Measurements from ENCODE around the gene INPP5E.

The INPP5E gene

DNA sequence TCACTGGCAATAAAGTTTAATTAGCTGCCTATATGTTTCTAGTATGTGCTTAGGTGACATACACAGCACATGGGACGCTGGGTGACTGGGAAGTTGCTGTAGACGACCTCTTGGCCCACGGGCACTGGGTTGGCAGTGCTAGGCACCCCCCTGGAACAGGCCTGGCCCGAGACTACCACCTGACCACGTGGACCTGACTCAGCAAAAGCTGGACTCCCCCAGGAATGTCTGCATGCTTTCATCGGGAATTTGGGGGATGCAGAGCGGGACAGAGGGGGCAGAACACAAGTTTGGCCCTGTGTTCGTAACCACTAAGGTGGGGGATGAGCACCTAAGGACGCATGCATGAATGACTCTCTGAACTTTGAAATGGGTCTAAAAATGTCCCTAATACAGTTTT lies 16.6 kb upstream of the INPP5E start:
- no peak for TF ChIP-seq EZH2phosphoT487 (IDR thresholded peaks at IDR 0.05; ENCODE audit: borderline replicate concordance, low read length)
- TF ChIP-seq, protein P1, sequence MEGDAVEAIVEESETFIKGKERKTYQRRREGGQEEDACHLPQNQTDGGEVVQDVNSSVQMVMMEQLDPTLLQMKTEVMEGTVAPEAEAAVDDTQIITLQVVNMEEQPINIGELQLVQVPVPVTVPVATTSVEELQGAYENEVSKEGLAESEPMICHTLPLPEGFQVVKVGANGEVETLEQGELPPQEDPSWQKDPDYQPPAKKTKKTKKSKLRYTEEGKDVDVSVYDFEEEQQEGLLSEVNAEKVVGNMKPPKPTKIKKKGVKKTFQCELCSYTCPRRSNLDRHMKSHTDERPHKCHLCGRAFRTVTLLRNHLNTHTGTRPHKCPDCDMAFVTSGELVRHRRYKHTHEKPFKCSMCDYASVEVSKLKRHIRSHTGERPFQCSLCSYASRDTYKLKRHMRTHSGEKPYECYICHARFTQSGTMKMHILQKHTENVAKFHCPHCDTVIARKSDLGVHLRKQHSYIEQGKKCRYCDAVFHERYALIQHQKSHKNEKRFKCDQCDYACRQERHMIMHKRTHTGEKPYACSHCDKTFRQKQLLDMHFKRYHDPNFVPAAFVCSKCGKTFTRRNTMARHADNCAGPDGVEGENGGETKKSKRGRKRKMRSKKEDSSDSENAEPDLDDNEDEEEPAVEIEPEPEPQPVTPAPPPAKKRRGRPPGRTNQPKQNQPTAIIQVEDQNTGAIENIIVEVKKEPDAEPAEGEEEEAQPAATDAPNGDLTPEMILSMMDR (IDR thresholded peaks at IDR 0.05; ENCODE audit: low read depth, low read length, poor library complexity, severe bottlenecking), result no peak
- Histone ChIP-seq H3K27ac (ENCODE audit: low read depth, low read length) (no peak overlapping the region), H3K9me2 (replicated peaks; ENCODE audit: control insufficient read depth, low read length) (no peaks in the 10 kb centered on the region), H4K20me1 (ENCODE audit: control insufficient read depth, insufficient read depth, low read depth, low read length) (no peaks in the 10 kb centered on the region; the same call in 1 of the 2 replicates), H3K4me2 (ENCODE audit: low read length) (no peak overlapping the region), H3K4me1 (ENCODE audit: control insufficient read depth, low read length) (no peaks in the 10 kb centered on the region), H3F3A (ENCODE audit: control insufficient read depth, insufficient read depth) (no peaks in the 10 kb centered on the region), H3K27me3 (ENCODE audit: control insufficient read depth, low read length) (no peaks in the 10 kb centered on the region), H3K79me2 (ENCODE audit: control insufficient read depth, low read length) (no peaks in the 10 kb centered on the region), H3K36me3 (ENCODE audit: control insufficient read depth, low read length) (peaks cover 74% of the 10 kb centered on the region), H3K9me3 (ENCODE audit: control insufficient read depth, insufficient read depth, low read length) (no peaks in the 10 kb centered on the region), H3K4me3 (ENCODE audit: low read length) (no peak overlapping the region)

DNA sequence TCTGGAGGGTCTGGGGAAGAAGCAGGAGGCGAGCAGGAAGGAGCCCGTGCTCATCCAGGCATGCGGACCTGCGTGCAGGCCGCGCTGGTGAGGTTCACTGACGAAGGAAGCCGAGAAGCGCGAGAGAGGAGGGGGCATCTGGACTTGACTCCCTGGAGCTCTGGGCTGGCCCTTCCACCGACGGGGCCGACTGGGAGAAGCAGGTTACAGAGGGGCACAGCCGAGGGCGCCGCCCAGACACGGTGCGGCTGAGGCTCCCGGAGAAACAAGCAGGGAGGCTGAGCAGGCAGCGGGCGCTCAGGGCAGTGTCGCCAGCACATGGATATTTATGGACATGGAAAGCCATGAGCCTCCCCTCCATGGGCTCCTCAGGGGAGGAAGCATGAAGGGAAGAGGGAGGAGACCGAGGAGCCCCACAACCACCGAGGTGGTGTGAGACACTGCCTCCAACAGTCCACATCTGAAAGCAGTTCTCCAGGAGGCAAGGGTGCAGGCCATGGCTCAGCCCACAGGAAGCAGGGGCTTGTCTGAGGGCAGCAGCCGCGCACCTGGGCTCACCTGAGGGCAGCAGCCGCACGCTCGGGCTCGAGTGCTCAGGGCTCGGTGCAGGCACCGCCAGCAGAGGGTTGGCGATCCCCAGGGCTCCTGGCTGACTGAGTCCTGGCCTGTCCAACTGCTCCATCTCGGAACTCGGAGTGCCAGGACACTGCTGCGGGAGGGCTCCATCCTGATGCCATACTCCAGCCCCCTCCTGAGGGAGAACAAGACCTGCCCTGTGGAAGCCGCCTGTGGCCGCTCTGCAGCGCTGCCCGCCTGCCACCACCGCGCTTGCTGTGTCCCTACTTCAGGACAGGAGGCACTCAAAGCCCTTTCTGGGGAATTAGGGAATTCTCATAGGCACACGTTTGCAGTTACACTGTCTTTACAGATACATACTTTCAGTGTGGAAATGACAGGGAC lies 15.7 kb upstream of the INPP5E start:
- Histone ChIP-seq H3K9me3 (ENCODE audit: control insufficient read depth, insufficient read depth, low read length) (no peaks in the 10 kb centered on the region), H3K27me3 (ENCODE audit: control insufficient read depth, low read length) (no peaks in the 10 kb centered on the region), H3K4me1 (ENCODE audit: control insufficient read depth, low read length) (no peaks in the 10 kb centered on the region), H3K79me2 (ENCODE audit: control insufficient read depth, low read length) (no peaks in the 10 kb centered on the region), H3K4me2 (ENCODE audit: low read length) (no peak overlapping the region), H3K36me3 (ENCODE audit: control insufficient read depth, low read length) (peaks cover 76% of the 10 kb centered on the region), H3K27ac (ENCODE audit: low read depth, low read length) (no peak overlapping the region), H4K20me1 (ENCODE audit: control insufficient read depth, insufficient read depth, low read depth, low read length) (no peaks in the 10 kb centered on the region), H3K9me2 (replicated peaks; ENCODE audit: control insufficient read depth, low read length) (no peaks in the 10 kb centered on the region), H3F3A (ENCODE audit: control insufficient read depth, insufficient read depth) (no peaks in the 10 kb centered on the region), H3K4me3 (ENCODE audit: low read length) (no peak overlapping the region)
- TF ChIP-seq EZH2phosphoT487 (IDR thresholded peaks at IDR 0.05; ENCODE audit: borderline replicate concordance, low read length), result no peak
- TF ChIP-seq, protein P1 (IDR thresholded peaks at IDR 0.05; ENCODE audit: low read depth, low read length, poor library complexity, severe bottlenecking), result no peak

- Histone ChIP-seq H3K9me2 (replicated peaks; ENCODE audit: control insufficient read depth, low read length) (no peaks in the 10 kb centered on the region), H3K9me3 (ENCODE audit: control insufficient read depth, insufficient read depth, low read length) (no peaks in the 10 kb centered on the region), H3F3A (ENCODE audit: control insufficient read depth, insufficient read depth) (no peaks in the 10 kb centered on the region), H4K20me1 (ENCODE audit: control insufficient read depth, insufficient read depth, low read depth, low read length) (no peaks in the 10 kb centered on the region), H3K36me3 (ENCODE audit: control insufficient read depth, low read length) (peaks cover 78% of the 10 kb centered on the region), H3K27me3 (ENCODE audit: control insufficient read depth, low read length) (no peaks in the 10 kb centered on the region), H3K79me2 (ENCODE audit: control insufficient read depth, low read length) (no peaks in the 10 kb centered on the region), H3K4me2 (ENCODE audit: low read length) (no peak overlapping the region), H3K4me1 (ENCODE audit: control insufficient read depth, low read length) (no peaks in the 10 kb centered on the region), H3K27ac (ENCODE audit: low read depth, low read length) (no peak overlapping the region), H3K4me3 (ENCODE audit: low read length) (no peak overlapping the region)
- no peak for TF ChIP-seq EZH2phosphoT487 (IDR thresholded peaks at IDR 0.05; ENCODE audit: borderline replicate concordance, low read length)
- TF ChIP-seq, protein P1 (IDR thresholded peaks at IDR 0.05; ENCODE audit: low read depth, low read length, poor library complexity, severe bottlenecking), result no peak
Observed at GRCh38 chr9:136454026-136454796, 14.6 kb upstream of the INPP5E start.
